Measurements from ENCODE around the gene PRR16. TPM values are rescaled to one million over a fixed set of nuclear protein-coding genes. Genes with fewer than 3 reads are reported as not detected.
"Not testable (repeated sequence)": the region's sequence is repeated elsewhere in the genome, so short reads cannot be mapped to it uniquely, and the experiment has no call there.

The PRR16 gene
- total RNA-seq = 1 to 10 TPM in 4 of 8 experiments, under 1 TPM in 3, not detected in 1; 0.45 to 3.4 (median 1.3) TPM

- 0 to 1% (median 0%) methylated on average over 1 to 22 of the region's 62 CpGs; no CpG with 5 or more reads in 5 of the 10 experiments for WGBS, 10 experiments
- peak; percentile 87 to 95 (median 90) for ATAC-seq (replicated peaks in 6 of 8)
- in situ Hi-C loops (cut with MboI; ENCODE audit: low pct_unique_long_range_greater_than_20kb in 2 of 9, low sequenced_read_pairs in 9 of 9, unreplicated experiment in 9 of 9) = loop anchor here in 2 of 9 experiments (10.0 to 25.0 kb wide), 3 partner anchors 399 to 527 kb away; no protein-coding TSS in a partner anchor
Measured at GRCh38 chr5:120463991-120464626, at the start of gene PRR16. Gene PRR16 (plus strand): TSS chr5:120464300.

DNA sequence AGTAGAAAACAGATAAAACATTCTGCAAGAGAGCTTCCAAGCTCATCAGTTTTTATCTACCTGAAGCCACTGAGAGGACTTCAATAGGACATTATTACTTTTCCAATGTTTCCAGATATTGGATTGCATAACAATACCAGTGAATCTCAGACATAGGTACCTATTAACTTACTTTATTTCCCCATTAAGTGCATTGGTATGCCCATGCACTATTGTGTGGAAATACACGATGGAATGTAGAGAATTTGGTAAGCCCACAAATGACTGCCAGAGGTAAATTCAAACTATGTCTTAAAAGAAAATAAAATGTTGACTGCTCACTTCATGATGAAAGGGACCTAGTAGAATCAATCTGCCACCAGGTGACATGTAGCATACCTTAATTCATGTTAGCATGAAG is 48.1 kb upstream of the PRR16 start:
- H3K4me1 ChIP-seq (replicated peaks in 1 of 2) = no peaks in the 10 kb centered on the region
- in situ Hi-C loops (cut with MboI; ENCODE audit: low pct_unique_long_range_greater_than_20kb in 2 of 9, low sequenced_read_pairs in 9 of 9, unreplicated experiment in 9 of 9) = no loop called here
- no peak overlapping the region for H3K27ac ChIP-seq
- no peak for ATAC-seq (replicated peaks in 6 of 8)
- no peak overlapping the region for H3K4me3 ChIP-seq
- WGBS, 10 experiments = 36 to 100% (median 100%) methylated on average over 1 of the region's 1 CpG; no CpG with 5 or more reads in 2 of the 10 experiments

More at GRCh38 chr5:120463991-120464626, at the start of gene PRR16:
- no peak within 1 kb of the TSS for H3K27ac ChIP-seq
- no peaks in the 10 kb centered on the region for H3K4me1 ChIP-seq (replicated peaks in 1 of 2)
- peak within 1 kb of the TSS; percentile 45 to 62 (median 47) for H3K4me3 ChIP-seq

DNA sequence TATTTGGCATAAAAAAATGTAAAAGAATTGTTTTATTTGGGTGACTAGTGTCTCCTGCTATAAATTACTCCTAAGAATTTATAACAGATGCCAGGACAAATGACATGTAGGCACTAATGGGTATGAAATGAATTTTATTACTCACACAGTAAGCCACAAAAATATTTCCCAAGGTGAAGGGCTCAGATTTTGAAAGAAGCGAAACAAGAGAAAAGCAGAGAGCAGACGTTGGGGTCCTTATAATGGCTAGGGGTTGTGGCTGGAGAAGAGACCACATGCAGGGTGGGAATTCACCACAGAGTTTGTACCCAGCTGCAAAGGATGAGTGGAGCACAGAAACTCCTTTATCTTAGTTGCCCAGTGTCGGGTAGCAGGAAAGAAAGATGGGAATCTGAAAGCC is 45.0 kb upstream of the PRR16 start:
- 60 to 92% (median 78%) methylated on average over 1 to 3 of the region's 3 CpGs; no CpG with 5 or more reads in 1 of the 10 experiments for WGBS, 10 experiments

DNA sequence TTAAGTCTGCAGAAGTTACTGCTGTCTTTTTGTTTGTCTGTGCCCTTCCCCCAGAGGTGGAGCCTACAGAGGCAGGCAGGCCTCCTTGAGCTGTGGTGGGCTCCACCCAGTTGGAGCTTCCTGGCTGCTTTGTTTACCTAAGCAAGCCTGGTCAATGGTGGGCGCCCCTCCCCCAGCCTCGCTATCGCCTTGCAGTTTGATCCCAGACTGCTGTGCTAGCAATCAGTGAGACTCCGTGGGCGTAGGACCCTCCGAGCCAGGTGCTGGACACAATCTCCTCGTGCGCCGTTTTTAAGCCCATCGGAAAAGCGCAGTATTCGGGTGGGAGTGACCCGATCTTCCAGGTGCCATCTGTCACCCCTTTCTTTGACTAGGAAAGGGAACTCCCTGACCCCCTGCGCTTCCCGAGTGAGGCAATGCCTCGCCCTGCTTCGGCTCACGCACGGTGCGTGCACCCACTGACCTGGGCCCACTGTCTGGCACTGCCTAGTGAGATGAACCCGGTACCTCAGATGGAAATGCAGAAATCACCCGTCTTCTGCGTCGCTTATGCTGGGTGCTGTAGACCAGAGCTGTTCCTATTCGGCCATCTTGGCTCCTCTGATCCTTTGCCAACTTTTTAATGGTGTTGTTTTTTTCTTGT is 37.3 kb upstream of the PRR16 start:
- H3K4me3 ChIP-seq; H3K4me1 ChIP-seq (replicated peaks in 1 of 2); ATAC-seq (replicated peaks in 6 of 8); in situ Hi-C loops (cut with MboI; ENCODE audit: low pct_unique_long_range_greater_than_20kb in 2 of 9, low sequenced_read_pairs in 9 of 9, unreplicated experiment in 9 of 9); H3K27ac ChIP-seq: not testable (repeated sequence)
- 20 to 100% (median 91%) methylated on average over 1 to 4 of the region's 25 CpGs; no CpG with 5 or more reads in 6 of the 10 experiments for WGBS, 10 experiments

More for the DNA sequence above, 45.0 kb upstream of the PRR16 start:
- no peak overlapping the region for H3K27ac ChIP-seq
- no peak for ATAC-seq (replicated peaks in 6 of 8)
- in situ Hi-C loops (cut with MboI; ENCODE audit: low pct_unique_long_range_greater_than_20kb in 2 of 9, low sequenced_read_pairs in 9 of 9, unreplicated experiment in 9 of 9) = no loop called here
- no peak overlapping the region for H3K4me3 ChIP-seq
- no peaks in the 10 kb centered on the region for H3K4me1 ChIP-seq (replicated peaks in 1 of 2)

GRCh38 chr5:120430572-120430971 is 33.5 kb upstream of the PRR16 start:
- no peak for ATAC-seq (replicated peaks in 6 of 8)
- Histone ChIP-seq H3K27ac (no peak overlapping the region), H3K4me1 (replicated peaks in 1 of 2) (no peaks in the 10 kb centered on the region), H3K4me3 (no peak overlapping the region)
- in situ Hi-C loops (cut with MboI; ENCODE audit: low pct_unique_long_range_greater_than_20kb in 2 of 9, low sequenced_read_pairs in 9 of 9, unreplicated experiment in 9 of 9) = no loop called here

GRCh38 chr5:120432861-120433260 is 31.2 kb upstream of the PRR16 start:
- no peaks in the 10 kb centered on the region for H3K4me1 ChIP-seq (replicated peaks in 1 of 2)
- H3K27ac ChIP-seq = no peak overlapping the region
- in situ Hi-C loops (cut with MboI; ENCODE audit: low pct_unique_long_range_greater_than_20kb in 2 of 9, low sequenced_read_pairs in 9 of 9, unreplicated experiment in 9 of 9) = no loop called here
- ATAC-seq (replicated peaks in 6 of 8) = no peak
- no peak overlapping the region for H3K4me3 ChIP-seq

- no peak overlapping the region for H3K27ac ChIP-seq
- WGBS, 10 experiments = 33 to 100% (median 71%) methylated on average over 2 of the region's 2 CpGs; no CpG with 5 or more reads in 3 of the 10 experiments
- ATAC-seq (replicated peaks in 6 of 8) = no peak
- in situ Hi-C loops (cut with MboI; ENCODE audit: low pct_unique_long_range_greater_than_20kb in 2 of 9, low sequenced_read_pairs in 9 of 9, unreplicated experiment in 9 of 9) = no loop called here
- H3K4me3 ChIP-seq = no peak overlapping the region
- H3K4me1 ChIP-seq (replicated peaks in 1 of 2) = no peaks in the 10 kb centered on the region
Measured at GRCh38 chr5:120435129-120435528, 29.0 kb upstream of the PRR16 start.

- peak in 1 of 8 experiments; percentile 78 for ATAC-seq (replicated peaks in 6 of 8)
- H3K4me3 ChIP-seq = no peak overlapping the region
- H3K27ac ChIP-seq = no peak overlapping the region
- in situ Hi-C loops (cut with MboI; ENCODE audit: low pct_unique_long_range_greater_than_20kb in 2 of 9, low sequenced_read_pairs in 9 of 9, unreplicated experiment in 9 of 9) = no loop called here
- H3K4me1 ChIP-seq (replicated peaks in 1 of 2) = no peaks in the 10 kb centered on the region
- 38 to 100% (median 80%) methylated on average over 1 of the region's 1 CpG; no CpG with 5 or more reads in 3 of the 10 experiments for WGBS, 10 experiments
Measured at GRCh38 chr5:120436996-120437395, 27.1 kb upstream of the PRR16 start.

- 43 to 100% (median 81%) methylated on average over 1 to 3 of the region's 3 CpGs; no CpG with 5 or more reads in 1 of the 10 experiments for WGBS, 10 experiments
- no peak for ATAC-seq (replicated peaks in 6 of 8)
Measured at GRCh38 chr5:120442694-120443093, 21.4 kb upstream of the PRR16 start.

GRCh38 chr5:120443607-120444006 is 20.5 kb upstream of the PRR16 start:
- Histone ChIP-seq H3K4me3 (no peak overlapping the region), H3K27ac (no peak overlapping the region), H3K4me1 (replicated peaks in 1 of 2) (no peaks in the 10 kb centered on the region)
- WGBS, 10 experiments = 60 to 100% (median 87%) methylated on average over 1 to 2 of the region's 2 CpGs; no CpG with 5 or more reads in 2 of the 10 experiments
- in situ Hi-C loops (cut with MboI; ENCODE audit: low pct_unique_long_range_greater_than_20kb in 2 of 9, low sequenced_read_pairs in 9 of 9, unreplicated experiment in 9 of 9) = no loop called here
- ATAC-seq (replicated peaks in 6 of 8) = no peak

More at GRCh38 chr5:120442694-120443093, 21.4 kb upstream of the PRR16 start:
- H3K27ac ChIP-seq = no peak overlapping the region
- no peak overlapping the region for H3K4me3 ChIP-seq
- in situ Hi-C loops (cut with MboI; ENCODE audit: low pct_unique_long_range_greater_than_20kb in 2 of 9, low sequenced_read_pairs in 9 of 9, unreplicated experiment in 9 of 9) = no loop called here
- H3K4me1 ChIP-seq (replicated peaks in 1 of 2) = no peaks in the 10 kb centered on the region

DNA sequence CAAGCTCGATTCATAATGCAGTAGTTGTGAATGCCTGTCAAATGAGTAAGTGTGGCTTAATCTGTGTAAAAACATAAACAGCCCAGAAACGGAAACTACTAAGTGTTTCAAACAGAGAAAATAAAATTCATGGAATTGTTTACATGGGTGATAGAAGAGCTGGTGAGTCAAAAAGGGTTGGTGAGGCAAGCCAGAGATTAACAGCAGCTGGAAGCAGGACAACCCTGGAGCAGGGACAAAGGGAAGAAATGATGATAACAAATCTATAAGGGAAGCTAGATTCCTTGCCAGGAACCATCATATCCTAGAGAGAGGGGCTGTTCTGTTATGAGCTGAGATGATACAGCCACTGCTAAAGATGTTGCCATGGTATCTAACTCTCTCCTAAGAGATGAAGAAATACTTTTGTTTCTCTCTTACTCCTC is 18.0 kb upstream of the PRR16 start:
- H3K27ac ChIP-seq = no peak overlapping the region
- 0 to 100% (median 79%) methylated on average over 1 to 2 of the region's 2 CpGs for WGBS, 10 experiments

GRCh38 chr5:120446901-120447300 is 17.2 kb upstream of the PRR16 start:
- peak in 1 of 8 experiments; percentile 48 for ATAC-seq (replicated peaks in 6 of 8)
- in situ Hi-C loops (cut with MboI; ENCODE audit: low pct_unique_long_range_greater_than_20kb in 2 of 9, low sequenced_read_pairs in 9 of 9, unreplicated experiment in 9 of 9) = no loop called here
- H3K4me1 ChIP-seq (replicated peaks in 1 of 2) = no peaks in the 10 kb centered on the region
- H3K27ac ChIP-seq = no peak overlapping the region
- H3K4me3 ChIP-seq = no peak overlapping the region
- 0 to 100% (median 61%) methylated on average over 1 to 2 of the region's 2 CpGs for WGBS, 10 experiments

More for the DNA sequence above, 18.0 kb upstream of the PRR16 start:
- Histone ChIP-seq H3K4me1 (replicated peaks in 1 of 2) (no peaks in the 10 kb centered on the region), H3K4me3 (no peak overlapping the region)
- in situ Hi-C loops (cut with MboI; ENCODE audit: low pct_unique_long_range_greater_than_20kb in 2 of 9, low sequenced_read_pairs in 9 of 9, unreplicated experiment in 9 of 9) = no loop called here
- ATAC-seq (replicated peaks in 6 of 8) = peak in 5 of 8 experiments; percentile 27 to 88 (median 37)

- no peak overlapping the region for H3K4me3 ChIP-seq
- peak in 1 of 8 experiments; percentile 18 for ATAC-seq (replicated peaks in 6 of 8)
- in situ Hi-C loops (cut with MboI; ENCODE audit: low pct_unique_long_range_greater_than_20kb in 2 of 9, low sequenced_read_pairs in 9 of 9, unreplicated experiment in 9 of 9) = no loop called here
- no peaks in the 10 kb centered on the region for H3K4me1 ChIP-seq (replicated peaks in 1 of 2)
- 0 to 100% (median 37%) methylated on average over 1 of the region's 1 CpG; no CpG with 5 or more reads in 2 of the 10 experiments for WGBS, 10 experiments
- H3K27ac ChIP-seq = no peak overlapping the region
Measured at GRCh38 chr5:120447706-120448239, 16.3 kb upstream of the PRR16 start.

All from motor neuron (in vitro differentiated cells).